ENCODE results near the gene AGBL4. TPM values are rescaled to one million over a fixed set of nuclear protein-coding genes. Genes with fewer than 3 reads are reported as not detected.

AGBL4 gene
- total RNA-seq, 2 experiments from 2014 or later: not detected

DNA sequence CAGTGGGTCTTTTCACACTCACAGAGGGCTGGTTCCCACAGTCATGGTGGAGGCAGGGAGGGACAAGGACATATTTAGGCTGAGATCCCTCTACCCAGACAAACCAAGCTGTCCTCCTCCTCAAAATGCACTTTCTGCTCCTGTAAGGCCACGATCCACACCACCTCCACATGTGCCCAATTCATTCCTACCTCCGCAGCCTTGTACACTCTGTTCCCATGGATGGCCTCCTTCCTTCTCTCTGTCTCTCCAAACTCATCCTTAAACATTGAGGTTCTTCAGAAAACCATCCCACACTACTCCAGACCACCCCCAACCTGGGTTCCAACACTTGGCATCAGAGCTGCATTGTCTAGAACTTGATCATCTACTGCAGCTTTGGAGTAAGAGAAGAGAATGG is 842.7 kb downstream of the AGBL4 start:
- Mint-ChIP-seq H3K9me3 (peaks cover 3% of the 10 kb centered on the region), H3K27me3 (ENCODE audit: low read depth) (no peaks in the 10 kb centered on the region), H3K4me3 (no peak overlapping the region), H3K27ac (no peak overlapping the region), H3K4me1 (ENCODE audit: low read depth) (no peaks in the 10 kb centered on the region), H3K36me3 (ENCODE audit: low read depth) (no peaks in the 10 kb centered on the region)
- intact Hi-C loops (cut with micrococcal nuclease): no loop called here
- CTCF ChIA-PET: no interaction called here
- DNase-seq: no peak

DNA sequence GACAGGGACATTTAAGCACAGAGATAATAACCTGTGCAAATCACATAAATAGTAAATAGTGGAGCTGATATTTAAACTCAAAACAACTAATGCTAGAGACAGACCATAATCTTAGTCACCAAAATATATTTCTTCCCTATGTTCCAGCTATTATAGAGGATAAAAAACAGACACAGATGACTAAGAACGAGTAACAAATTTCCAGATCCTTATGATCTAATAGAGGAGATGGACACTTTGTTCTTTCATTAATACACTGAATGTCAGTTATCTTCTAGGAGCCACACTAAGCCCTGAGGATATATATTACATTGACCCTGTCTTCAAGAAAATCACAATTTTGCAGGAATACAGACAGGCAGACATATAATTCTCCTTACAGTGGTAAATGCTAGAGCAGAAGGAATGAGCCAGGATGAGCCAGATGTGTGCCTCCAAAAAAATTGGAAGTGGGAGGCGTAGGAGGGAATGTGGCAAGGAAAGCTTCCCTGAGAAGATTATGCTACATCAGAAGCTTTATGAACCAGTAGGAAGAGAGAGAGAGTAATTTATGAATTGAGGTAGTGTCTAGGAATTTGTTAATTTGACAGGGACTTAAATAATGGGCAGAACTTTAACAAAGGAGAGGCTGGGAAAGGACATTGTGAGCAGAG is 851.7 kb downstream of the AGBL4 start:
- intact Hi-C loops (cut with micrococcal nuclease): no loop called here
- H3K27ac Mint-ChIP-seq: no peak overlapping the region
- no peak for DNase-seq
- no peaks in the 10 kb centered on the region for H3K4me1 Mint-ChIP-seq (ENCODE audit: low read depth)
- CTCF ChIA-PET: no interaction called here
- H3K36me3 Mint-ChIP-seq (ENCODE audit: low read depth): no peaks in the 10 kb centered on the region
- H3K27me3 Mint-ChIP-seq (ENCODE audit: low read depth): no peaks in the 10 kb centered on the region
- H3K4me3 Mint-ChIP-seq: no peak overlapping the region
- H3K9me3 Mint-ChIP-seq: no peaks in the 10 kb centered on the region

GRCh38 chr1:49166031-49166430 is 857.7 kb downstream of the AGBL4 start:
- DNase-seq: no peak
- CTCF ChIA-PET: no interaction called here
- H3K4me3 Mint-ChIP-seq: no peak overlapping the region
- H3K9me3 Mint-ChIP-seq: no peaks in the 10 kb centered on the region
- no peaks in the 10 kb centered on the region for H3K27me3 Mint-ChIP-seq (ENCODE audit: low read depth)
- H3K4me1 Mint-ChIP-seq (ENCODE audit: low read depth): no peaks in the 10 kb centered on the region
- no peak overlapping the region for H3K27ac Mint-ChIP-seq
- H3K36me3 Mint-ChIP-seq (ENCODE audit: low read depth): no peaks in the 10 kb centered on the region
- intact Hi-C loops (cut with micrococcal nuclease): no loop called here

GRCh38 chr1:49163031-49163430 is 860.7 kb downstream of the AGBL4 start:
- CTCF ChIA-PET: no interaction called here
- no peaks in the 10 kb centered on the region for H3K4me1 Mint-ChIP-seq (ENCODE audit: low read depth)
- H3K36me3 Mint-ChIP-seq (ENCODE audit: low read depth): no peaks in the 10 kb centered on the region
- DNase-seq: no peak
- H3K9me3 Mint-ChIP-seq: peaks cover 2% of the 10 kb centered on the region
- no peaks in the 10 kb centered on the region for H3K27me3 Mint-ChIP-seq (ENCODE audit: low read depth)
- H3K27ac Mint-ChIP-seq: no peak overlapping the region
- no peak overlapping the region for H3K4me3 Mint-ChIP-seq
- intact Hi-C loops (cut with micrococcal nuclease): no loop called here

GRCh38 chr1:49160677-49161076 is 863.1 kb downstream of the AGBL4 start:
- Mint-ChIP-seq H3K4me1 (ENCODE audit: low read depth) (no peaks in the 10 kb centered on the region), H3K9me3 (peaks cover 7% of the 10 kb centered on the region), H3K4me3 (no peak overlapping the region), H3K27ac (no peak overlapping the region), H3K27me3 (ENCODE audit: low read depth) (no peaks in the 10 kb centered on the region), H3K36me3 (ENCODE audit: low read depth) (no peaks in the 10 kb centered on the region)
- CTCF ChIA-PET: no interaction called here
- intact Hi-C loops (cut with micrococcal nuclease): no loop called here
- no peak for DNase-seq

- Mint-ChIP-seq H3K27ac (no peak overlapping the region), H3K27me3 (ENCODE audit: low read depth) (no peaks in the 10 kb centered on the region), H3K9me3 (peaks cover 12% of the 10 kb centered on the region), H3K4me1 (ENCODE audit: low read depth) (no peaks in the 10 kb centered on the region), H3K36me3 (ENCODE audit: low read depth) (no peaks in the 10 kb centered on the region), H3K4me3 (no peak overlapping the region)
- intact Hi-C loops (cut with micrococcal nuclease): no loop called here
- DNase-seq: no peak
- CTCF ChIA-PET: no interaction called here
Measured at GRCh38 chr1:49136738-49137251, 887.0 kb downstream of the AGBL4 start.

DNA sequence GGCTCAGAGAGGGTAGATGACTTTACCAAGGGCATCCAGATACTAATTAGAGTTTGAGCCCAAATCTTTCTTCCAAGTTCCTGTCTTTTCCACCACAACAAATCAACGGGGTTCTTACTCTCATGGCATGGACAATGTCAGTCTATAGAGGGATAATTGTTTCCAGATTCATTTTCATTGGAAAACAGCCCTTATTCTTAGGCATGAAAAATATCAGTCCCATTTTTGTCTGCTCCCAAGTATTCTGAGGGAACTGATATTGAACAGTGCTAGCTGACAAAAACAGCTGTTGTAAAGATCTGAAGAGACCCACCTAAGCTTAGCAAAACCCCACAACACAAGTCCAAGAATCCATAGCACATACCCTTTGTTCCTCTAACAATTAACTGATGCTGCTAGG is 898.0 kb downstream of the AGBL4 start:
- Mint-ChIP-seq H3K9me3 (no peaks in the 10 kb centered on the region), H3K36me3 (ENCODE audit: low read depth) (no peaks in the 10 kb centered on the region), H3K4me1 (ENCODE audit: low read depth) (no peaks in the 10 kb centered on the region)

GRCh38 chr1:49111931-49112330 is 911.8 kb downstream of the AGBL4 start:
- intact Hi-C loops (cut with micrococcal nuclease): no loop called here
- Mint-ChIP-seq H3K27me3 (ENCODE audit: low read depth) (no peaks in the 10 kb centered on the region), H3K36me3 (ENCODE audit: low read depth) (no peaks in the 10 kb centered on the region), H3K4me3 (no peak overlapping the region), H3K27ac (no peak overlapping the region), H3K9me3 (peaks cover 5% of the 10 kb centered on the region), H3K4me1 (ENCODE audit: low read depth) (no peaks in the 10 kb centered on the region)
- CTCF ChIA-PET: no interaction called here
- no peak for DNase-seq

More for the DNA sequence above, 898.0 kb downstream of the AGBL4 start:
- CTCF ChIA-PET: no interaction called here
- no peak for DNase-seq
- intact Hi-C loops (cut with micrococcal nuclease): no loop called here
- no peak overlapping the region for H3K27ac Mint-ChIP-seq
- H3K4me3 Mint-ChIP-seq: no peak overlapping the region
- peaks cover 1% of the 10 kb centered on the region for H3K27me3 Mint-ChIP-seq (ENCODE audit: low read depth)

- H3K4me1 Mint-ChIP-seq (ENCODE audit: low read depth): no peaks in the 10 kb centered on the region
- H3K27me3 Mint-ChIP-seq (ENCODE audit: low read depth): no peaks in the 10 kb centered on the region
- intact Hi-C loops (cut with micrococcal nuclease): no loop called here
- no peak for DNase-seq
- H3K9me3 Mint-ChIP-seq: no peaks in the 10 kb centered on the region
- H3K27ac Mint-ChIP-seq: no peak overlapping the region
- H3K4me3 Mint-ChIP-seq: no peak overlapping the region
- CTCF ChIA-PET: no interaction called here
- no peaks in the 10 kb centered on the region for H3K36me3 Mint-ChIP-seq (ENCODE audit: low read depth)
Measured at GRCh38 chr1:49106445-49106844, 917.3 kb downstream of the AGBL4 start.

DNA sequence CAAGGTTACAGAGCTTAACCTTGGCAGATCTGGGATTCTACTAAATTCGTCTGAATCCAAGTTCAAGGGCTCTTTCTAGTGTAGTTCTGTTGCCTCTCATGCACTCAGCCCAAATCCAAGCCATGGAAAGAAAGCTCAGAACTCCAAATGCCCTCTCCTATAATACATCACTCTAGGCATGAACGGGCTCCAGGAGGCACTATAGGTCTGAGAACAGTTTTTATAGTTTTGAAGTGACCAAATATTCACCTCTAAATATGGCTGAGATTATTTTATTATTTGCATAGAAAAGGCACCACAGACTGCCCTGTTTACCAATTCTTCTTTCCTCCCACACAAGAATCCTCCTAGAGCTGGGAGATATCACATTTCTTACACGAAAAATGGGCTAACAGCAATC is 919.2 kb downstream of the AGBL4 start:
- no peaks in the 10 kb centered on the region for H3K36me3 Mint-ChIP-seq (ENCODE audit: low read depth)
- H3K4me1 Mint-ChIP-seq (ENCODE audit: low read depth): no peaks in the 10 kb centered on the region
- DNase-seq: no peak
- H3K9me3 Mint-ChIP-seq: no peaks in the 10 kb centered on the region
- H3K27me3 Mint-ChIP-seq (ENCODE audit: low read depth): no peaks in the 10 kb centered on the region
- H3K4me3 Mint-ChIP-seq: no peak overlapping the region
- CTCF ChIA-PET: no interaction called here
- H3K27ac Mint-ChIP-seq: no peak overlapping the region
- intact Hi-C loops (cut with micrococcal nuclease): no loop called here

- no peaks in the 10 kb centered on the region for H3K4me1 Mint-ChIP-seq (ENCODE audit: low read depth)
- no peak overlapping the region for H3K4me3 Mint-ChIP-seq
- H3K36me3 Mint-ChIP-seq (ENCODE audit: low read depth): no peaks in the 10 kb centered on the region
- no peak for DNase-seq
- CTCF ChIA-PET: interaction anchor here (0.5 kb wide), 1 partner anchor 235 kb away, joined by 3 read pairs; no protein-coding TSS in a partner anchor
- no peaks in the 10 kb centered on the region for H3K27me3 Mint-ChIP-seq (ENCODE audit: low read depth)
- intact Hi-C loops (cut with micrococcal nuclease): no loop called here
- H3K9me3 Mint-ChIP-seq: no peaks in the 10 kb centered on the region
- H3K27ac Mint-ChIP-seq: no peak overlapping the region
Measured at GRCh38 chr1:49102752-49103151, 921.0 kb downstream of the AGBL4 start.

DNA sequence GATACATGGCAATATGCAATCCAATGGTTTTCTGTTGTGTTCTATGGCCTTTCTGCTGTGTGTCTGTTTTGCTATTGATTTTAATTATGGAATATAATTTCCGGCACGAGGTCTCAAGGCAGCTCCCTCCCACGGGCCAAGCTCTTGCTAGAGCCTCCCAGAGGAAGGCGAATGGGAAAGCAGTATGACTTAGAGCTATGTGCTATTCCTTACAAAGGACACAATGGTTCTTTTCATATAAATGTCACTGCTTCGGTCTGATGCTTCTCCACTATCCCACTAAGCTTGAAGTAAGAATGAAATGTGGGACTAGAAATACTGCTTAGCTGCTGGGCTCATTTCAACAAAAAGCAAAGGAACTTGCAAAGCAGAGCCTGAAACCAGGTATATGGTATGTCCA is 924.9 kb downstream of the AGBL4 start:
- H3K27me3 Mint-ChIP-seq (ENCODE audit: low read depth): no peaks in the 10 kb centered on the region
- no peaks in the 10 kb centered on the region for H3K4me1 Mint-ChIP-seq (ENCODE audit: low read depth)
- no peak for DNase-seq
- H3K36me3 Mint-ChIP-seq (ENCODE audit: low read depth): no peaks in the 10 kb centered on the region
- H3K27ac Mint-ChIP-seq: no peak overlapping the region
- H3K9me3 Mint-ChIP-seq: peaks cover 5% of the 10 kb centered on the region
- CTCF ChIA-PET: no interaction called here
- intact Hi-C loops (cut with micrococcal nuclease): no loop called here
- H3K4me3 Mint-ChIP-seq: no peak overlapping the region

DNA sequence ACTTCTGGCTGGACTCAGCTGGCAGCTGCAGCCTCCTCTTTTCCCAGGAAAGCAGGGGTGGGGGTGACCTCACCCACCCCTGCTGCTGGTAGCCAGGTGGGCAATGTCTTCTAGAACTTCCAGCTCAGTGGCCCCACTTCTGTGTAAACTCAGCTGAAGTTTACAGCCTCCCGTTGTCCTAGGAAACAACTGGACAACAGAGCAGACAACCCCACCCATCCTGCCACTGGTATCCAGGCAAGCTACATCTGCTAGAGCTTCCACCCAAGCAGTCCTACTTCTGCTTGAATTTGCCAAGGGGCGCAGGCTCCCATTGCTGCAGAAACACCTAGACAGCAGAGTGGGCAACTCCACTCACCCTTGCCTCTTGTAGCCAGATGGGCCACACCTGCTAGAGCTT is 937.4 kb downstream of the AGBL4 start:
- Mint-ChIP-seq H3K9me3 (peaks cover 7% of the 10 kb centered on the region), H3K4me3 (no peak overlapping the region), H3K36me3 (ENCODE audit: low read depth) (no peaks in the 10 kb centered on the region), H3K27ac (no peak overlapping the region), H3K4me1 (ENCODE audit: low read depth) (no peaks in the 10 kb centered on the region), H3K27me3 (ENCODE audit: low read depth) (peaks cover 8% of the 10 kb centered on the region)
- CTCF ChIA-PET: no interaction called here
- no peak for DNase-seq
- intact Hi-C loops (cut with micrococcal nuclease): no loop called here

Data from activated naive CD4-positive, alpha-beta T cell treated with anti-CD3 and anti-CD28 coated beads for 36 hours (primary cell).